Measurements from ENCODE around the gene CCDC57. TPM values are rescaled to one million over a fixed set of nuclear protein-coding genes. Genes with fewer than 3 reads are reported as not detected.

CCDC57 gene
- total and polyA plus RNA-seq, 2 of the 8 experiments (the other 6 are each of a cell fraction or from before 2014, with no cell fraction given), result 8.4 to 12.9 TPM

- Histone ChIP-seq H3K4me2 (ENCODE audit: insufficient read depth in 1 of 2, low read depth in 2 of 2, low read length in 2 of 2) (no peak overlapping the region), H4K5ac (ENCODE audit: insufficient read length, low read depth, low read length) (no peak overlapping the region), H3K9me3 (ENCODE audit: insufficient read depth in 2 of 2, low read depth in 1 of 2, low read length in 1 of 2) (no peaks in the 10 kb centered on the region), H3K23me2 (ENCODE audit: low read depth, low read length) (no peaks in the 10 kb centered on the region), H2BK15ac (ENCODE audit: low read length) (no peak overlapping the region), H2AFZ (ENCODE audit: low read length) (no peak overlapping the region), H3K4me1 (replicated peaks in 1 of 4; ENCODE audit: control insufficient read depth in 3 of 4, insufficient read depth in 4 of 4, low read length in 3 of 4) (no peaks in the 10 kb centered on the region), H3K27ac (ENCODE audit: low read depth, low read length) (no peak overlapping the region), H3K36me3 (ENCODE audit: control insufficient read depth in 2 of 4, insufficient read depth in 4 of 4, low read length in 3 of 4) (peaks cover 49 to 90% (median 82%) of the 10 kb centered on the region in 4 experiments), H3K56ac (replicated peaks; ENCODE audit: insufficient read length, low read depth, low read length) (no peak overlapping the region), H3K23ac (ENCODE audit: insufficient read length) (no peak overlapping the region), H2BK12ac (ENCODE audit: low read depth, low read length) (no peak overlapping the region), H3K79me1 (ENCODE audit: low read depth, low read length) (peaks cover 23% of the 10 kb centered on the region), H3K79me2 (ENCODE audit: control insufficient read depth in 1 of 2, insufficient read depth in 2 of 2, low read length in 2 of 2) (peaks cover 0 to 28% of the 10 kb centered on the region in 2 experiments; a peak in 1 of 4 replicates), H3K9ac (replicated peaks in 1 of 4; ENCODE audit: extremely low read depth in 1 of 4, low read depth in 3 of 4, low read length in 3 of 4) (no peak overlapping the region; a peak in 1 of 7 replicates), H2BK120ac (replicated peaks; ENCODE audit: low read depth, low read length) (no peak overlapping the region), H2AK5ac (ENCODE audit: low read depth, low read length) (no peak overlapping the region), H3K18ac (ENCODE audit: extremely low read depth, low read length) (no peak overlapping the region), H3K4me3 (ENCODE audit: extremely low read depth in 1 of 4, insufficient read depth in 2 of 4, low read depth in 3 of 4, low read length in 4 of 4) (no peak overlapping the region), H2BK5ac (ENCODE audit: low read depth, low read length) (no peak overlapping the region), H4K91ac (replicated peaks; ENCODE audit: insufficient read length, low read length) (no peak overlapping the region), H4K20me1 (replicated peaks in 1 of 2; ENCODE audit: control insufficient read depth in 1 of 2, insufficient read depth in 2 of 2, low read length in 2 of 2) (peaks cover 39 to 52% of the 10 kb centered on the region in 2 experiments), H4K8ac (ENCODE audit: extremely low read depth, insufficient read depth, low read length) (peak overlapping the region; percentile 51), H3K14ac (ENCODE audit: insufficient read length) (no peak overlapping the region), H3K4ac (replicated peaks; ENCODE audit: insufficient read length, low read depth, low read length) (no peak overlapping the region), H3K27me3 (replicated peaks in 1 of 4; ENCODE audit: control insufficient read depth in 3 of 4, extremely low read depth in 1 of 4, insufficient read depth in 3 of 4, low read length in 3 of 4) (no peaks in the 10 kb centered on the region), H2BK20ac (ENCODE audit: low read length) (no peak overlapping the region)
- no peak for DNase-seq (ENCODE audit: low read depth in 1 of 2, low spot score in 2 of 2)
- CTCF ChIA-PET (ENCODE audit: partially characterized antibody), result interaction anchor here (0.6 to 1.5 kb wide), 4 partner anchors 12 to 303 kb away, joined by 3 to 4 read pairs (median 3); no protein-coding TSS in a partner anchor
- WGBS, 2 experiments (ENCODE audit: extremely low coverage in 1 of 2, insufficient coverage in 1 of 2, insufficient read length in 1 of 2, insufficient replicate concordance in 2 of 2, low coverage in 1 of 2, low lambda C conversion rate in 2 of 2, missing lambda C conversion rate in 1 of 2), result 88% methylated on average over 28 of the region's 33 CpGs; no CpG with 5 or more reads in 1 of the 2 experiments
- POLR2A ChIA-PET (ENCODE audit: partially characterized antibody), result interaction anchor here (1.3 to 1.9 kb wide), 4 partner anchors 9 to 18 kb away, joined by 4 to 5 read pairs (median 4); no protein-coding TSS in a partner anchor
- no peak for FAIRE-seq
- TF ChIP-seq HDAC2 (IDR thresholded peaks at IDR 0.05; ENCODE audit: borderline replicate concordance in 1 of 2, low read depth in 2 of 2, low read length in 2 of 2) (no peak), POLR2A (IDR thresholded peaks at IDR 0.05; ENCODE audit: control extremely low read depth in 1 of 2, low read depth in 2 of 2, low read length in 2 of 2) (no peak), SRF (IDR thresholded peaks at IDR 0.05; ENCODE audit: low read depth, low read length) (no peak), ZNF274 (IDR thresholded peaks at IDR 0.05; ENCODE audit: borderline replicate concordance, extremely low read depth, low read length) (no peak), CTBP2 (IDR thresholded peaks at IDR 0.05; ENCODE audit: borderline replicate concordance, insufficient read depth, insufficient read length, low read length) (no peak), SIRT6 (IDR thresholded peaks at IDR 0.05; ENCODE audit: low read length) (no peak), YY1 (IDR thresholded peaks at IDR 0.05; ENCODE audit: low read depth, low read length) (no peak), JUND (IDR thresholded peaks at IDR 0.05; ENCODE audit: low read length) (no peak), CHD1 (IDR thresholded peaks at IDR 0.05; ENCODE audit: low read depth, low read length) (no peak), SP4 (IDR thresholded peaks at IDR 0.05; ENCODE audit: low read length) (no peak)
Measured at GRCh38 chr17:82249896-82250581, 37.4 kb upstream of the CCDC57 start.
